Kidney (tissue), 14 donors: ENCODE measurements around the gene KATNAL1. TPM values are rescaled to one million over a fixed set of nuclear protein-coding genes. Genes with fewer than 3 reads are reported as not detected.
A peak's percentile ranks its signal among the peaks of the same experiment; 100 is the strongest.

Experiments
- DNase-seq, 5 donors: peaks; one replicate each; pipeline ENCODE4 v3.0.0-alpha.2; 2013 to 2020
- FAIRE-seq: peaks from 2 replicates; lab custom pipeline; 2012; peaks lifted over from hg19 to GRCh38; lab: Jason Lieb, UNC
- H3K27ac ChIP-seq, 2 donors: one replicate each; pipeline ENCODE4 v1.7.0; 2013; ENCODE audit warnings: low read depth in 2 of 2, low read length in 2 of 2, inconsistent platforms in 1 of 2
- H3K27me3 ChIP-seq: one replicate; pipeline ENCODE4 v1.7.1; 2013; ENCODE audit warnings: low read length, inconsistent platforms; ENCODE audit not compliant: control insufficient read depth, insufficient read depth
- H3K36me3 ChIP-seq, 3 donors: one replicate each; pipeline versions ENCODE4 v1.7.0 to v1.7.1; 2013; ENCODE audit warnings: low read length in 3 of 3, control low read depth in 1 of 3, inconsistent platforms in 1 of 3; ENCODE audit not compliant: insufficient read depth in 3 of 3, control insufficient read depth in 2 of 3
- H3K4me1 ChIP-seq, 3 donors: one replicate each; pipeline versions ENCODE4 v1.7.0 to v1.7.1; 2013; ENCODE audit warnings: low read length in 3 of 3, inconsistent platforms in 1 of 3, low read depth in 1 of 3; ENCODE audit not compliant: control insufficient read depth in 2 of 3, insufficient read depth in 2 of 3
- H3K4me3 ChIP-seq, 3 donors: one replicate each; pipeline versions ENCODE4 v1.7.0 to v1.8.1; 2013; ENCODE audit warnings: low read length in 3 of 3, control low read depth in 1 of 3, inconsistent platforms in 1 of 3
- H3K9ac ChIP-seq, 3 donors: one replicate each; pipeline versions ENCODE4 v1.7.0 to v1.7.1; 2013; ENCODE audit warnings: low read length in 3 of 3, control low read depth in 1 of 3, inconsistent platforms in 1 of 3
- H3K9me3 ChIP-seq, 3 donors: one replicate each; pipeline versions ENCODE4 v1.7.0 to v1.7.1; 2013; ENCODE audit warnings: low read length in 3 of 3, control low read depth in 1 of 3, inconsistent platforms in 1 of 3; ENCODE audit not compliant: control insufficient read depth in 2 of 3, insufficient read depth in 1 of 3
- intact Hi-C: fragments of 100-400 bp; cut with DNase I; formaldehyde crosslinking; loops from one replicate; pipeline ENCODE4 v1.11.1; 2022
- polyA plus RNA-seq: library from polyadenylated mRNA; stranded (reverse); fragments of 350-450 nt; fragmentation: Illumina TruSeq; extraction: RNeasy Lipid Tissue Mini Kit (QIAGEN cat#74804); gene quantifications from one replicate; pipeline ENCODE4 v1.2.3, GENCODE V29; 2014; ENCODE audit warnings: low read depth, low replicate concordance; ENCODE audit not compliant: insufficient read depth
- total RNA-seq: library from RNA; stranded (reverse); fragmentation: NEBNext Ultra II Directional; extraction: Animal tissue kit (Norgen Biotek cat#: 25700); gene quantifications from one replicate; pipeline ENCODE4 v1.2.1, GENCODE V29; 2021
- TF ChIP-seq, protein P1 (sequence below): IDR thresholded peaks from 3 replicates; pipeline ENCODE4 v1.5.1; 2012; ENCODE audit warnings: mild to moderate bottlenecking, moderate library complexity, borderline replicate concordance; ENCODE audit not compliant: insufficient read depth; ENCODE audit errors: extremely low read depth
- donor health status: control.
- donor health status: control.
- donor health status: control.
- donor health status: control.
- donor health status: control.
- donor health status: DM: yes; HTN: yes; CAD: no.
- donor health status: Normal renal cell carcinoma (clear cell type).

Gene KATNAL1
- total and polyA plus RNA-seq, 2 donors from 2014 or later: 2.5 to 21.8 TPM

- FAIRE-seq: no peak
- no peak for DNase-seq
- Histone ChIP-seq H3K27ac (no peak overlapping the region), H3K36me3 (no peaks in the 10 kb centered on the region), H3K9ac (no peak overlapping the region), H3K4me3 (no peak overlapping the region), H3K27me3 (no peaks in the 10 kb centered on the region), H3K4me1 (peaks cover 0 to 6% (median 6%) of the 10 kb centered on the region in 3 donors), H3K9me3 (no peaks in the 10 kb centered on the region)
- TF ChIP-seq, protein P1, sequence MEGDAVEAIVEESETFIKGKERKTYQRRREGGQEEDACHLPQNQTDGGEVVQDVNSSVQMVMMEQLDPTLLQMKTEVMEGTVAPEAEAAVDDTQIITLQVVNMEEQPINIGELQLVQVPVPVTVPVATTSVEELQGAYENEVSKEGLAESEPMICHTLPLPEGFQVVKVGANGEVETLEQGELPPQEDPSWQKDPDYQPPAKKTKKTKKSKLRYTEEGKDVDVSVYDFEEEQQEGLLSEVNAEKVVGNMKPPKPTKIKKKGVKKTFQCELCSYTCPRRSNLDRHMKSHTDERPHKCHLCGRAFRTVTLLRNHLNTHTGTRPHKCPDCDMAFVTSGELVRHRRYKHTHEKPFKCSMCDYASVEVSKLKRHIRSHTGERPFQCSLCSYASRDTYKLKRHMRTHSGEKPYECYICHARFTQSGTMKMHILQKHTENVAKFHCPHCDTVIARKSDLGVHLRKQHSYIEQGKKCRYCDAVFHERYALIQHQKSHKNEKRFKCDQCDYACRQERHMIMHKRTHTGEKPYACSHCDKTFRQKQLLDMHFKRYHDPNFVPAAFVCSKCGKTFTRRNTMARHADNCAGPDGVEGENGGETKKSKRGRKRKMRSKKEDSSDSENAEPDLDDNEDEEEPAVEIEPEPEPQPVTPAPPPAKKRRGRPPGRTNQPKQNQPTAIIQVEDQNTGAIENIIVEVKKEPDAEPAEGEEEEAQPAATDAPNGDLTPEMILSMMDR: no peak
- intact Hi-C loops: no loop called here
Observed at GRCh38 chr13:30337061-30337610, 29.8 kb upstream of the KATNAL1 start.

- Histone ChIP-seq H3K4me1 (peaks cover 0 to 2% (median 1%) of the 10 kb centered on the region in 3 donors), H3K9ac (no peak overlapping the region), H3K4me3 (no peak overlapping the region), H3K36me3 (no peaks in the 10 kb centered on the region), H3K9me3 (no peaks in the 10 kb centered on the region), H3K27me3 (no peaks in the 10 kb centered on the region), H3K27ac (no peak overlapping the region)
- intact Hi-C loops: no loop called here
- TF ChIP-seq, protein P1: peak; percentile 46
- DNase-seq (no peak), FAIRE-seq (no peak)
Observed at GRCh38 chr13:30334663-30335386, 27.5 kb upstream of the KATNAL1 start.

- H3K9ac ChIP-seq: no peak overlapping the region
- H3K36me3 ChIP-seq: no peaks in the 10 kb centered on the region
- no peaks in the 10 kb centered on the region for H3K4me1 ChIP-seq
- FAIRE-seq (no peak), DNase-seq (no peak)
- no peak overlapping the region for H3K4me3 ChIP-seq
- no peaks in the 10 kb centered on the region for H3K9me3 ChIP-seq
- TF ChIP-seq, protein P1: no peak
- no peak overlapping the region for H3K27ac ChIP-seq
- H3K27me3 ChIP-seq: no peaks in the 10 kb centered on the region
- intact Hi-C loops: no loop called here
Observed at GRCh38 chr13:30333616-30334015, 26.3 kb upstream of the KATNAL1 start.
